Thyroid gland (tissue), 4 donors: ENCODE results near the gene MAN2A2. TPM values are rescaled to one million over a fixed set of nuclear protein-coding genes. Genes with fewer than 3 reads are reported as not detected.

Source experiments
- DNase-seq, 2 donors: peaks; one replicate each; pipeline ENCODE4 v3.0.0-alpha.2; 2019
- H3K27ac ChIP-seq, 3 donors: fragments of 200-600 bp; sonication (generic); 1 replicate in 2 of 3; 2 replicates in 1 of 3; pipeline ENCODE4 v1.5.1; 2016 to 2019; ENCODE audit warnings: mild to moderate bottlenecking in 1 of 3, moderate library complexity in 1 of 3
- H3K27me3 ChIP-seq: fragments of 200-600 bp; sonication (generic); one replicate; pipeline ENCODE4 v1.5.1; 2019
- H3K36me3 ChIP-seq, 2 donors: fragments of 200-600 bp; sonication (generic); one replicate each; pipeline ENCODE4 v1.5.1; 2016 to 2019
- H3K4me1 ChIP-seq, 2 donors: fragments of 200-600 bp; sonication (generic); one replicate each; pipeline ENCODE4 v1.5.1; 2017 to 2019
- H3K4me3 ChIP-seq, 3 donors: fragments of 200-600 bp; sonication (generic); replicated peaks in 1 of 3; 1 replicate in 2 of 3; 2 replicates in 1 of 3; pipeline ENCODE4 v1.5.1; 2016; ENCODE audit warnings: mild to moderate bottlenecking in 1 of 3
- H3K9me3 ChIP-seq: fragments of 200-600 bp; sonication (generic); one replicate; pipeline ENCODE4 v1.5.1; 2017
- POLR2A ChIP-seq, 2 donors: fragments of 450-650 bp; IDR thresholded peaks; one replicate each; pipeline ENCODE4 v1.6.1; 2017; ENCODE audit warnings: antibody characterized with exemption in 2 of 2, mild to moderate bottlenecking in 2 of 2, moderate library complexity in 1 of 2
- WGBS, 2 donors: methylation state at CpG; one replicate each; pipeline ENCODE4 v1.1.5; 2017; 5-methylcytosine and 5-hydroxymethylcytosine counted together
- intact Hi-C: fragments of 100-400 bp; cut with DNase I; formaldehyde crosslinking; loops from one replicate; pipeline ENCODE4 v1.15.1; 2023
- total RNA-seq, 4 donors: library from RNA; depleted of rRNA; stranded (reverse); fragments of >200 nt; gene quantifications; one replicate each; pipeline ENCODE4 v1.2.3, GENCODE V29; 2016
- TF ChIP-seq, protein P1 (sequence below), 6 experiments: fragments of 200-600 bp in 3 of 6; fragments of 450-650 bp in 3 of 6; sonication (generic) in 3 of 6; IDR thresholded peaks; one replicate each; pipeline ENCODE4 v1.5.1; 2016 to 2019; ENCODE audit warnings: antibody characterized with exemption in 6 of 6, mild to moderate bottlenecking in 2 of 6, inconsistent platforms in 1 of 6, moderate library complexity in 1 of 6

The MAN2A2 gene
- total RNA-seq, 4 donors from 2014 or later = 30.1 to 129 (median 58.9) TPM

DNA sequence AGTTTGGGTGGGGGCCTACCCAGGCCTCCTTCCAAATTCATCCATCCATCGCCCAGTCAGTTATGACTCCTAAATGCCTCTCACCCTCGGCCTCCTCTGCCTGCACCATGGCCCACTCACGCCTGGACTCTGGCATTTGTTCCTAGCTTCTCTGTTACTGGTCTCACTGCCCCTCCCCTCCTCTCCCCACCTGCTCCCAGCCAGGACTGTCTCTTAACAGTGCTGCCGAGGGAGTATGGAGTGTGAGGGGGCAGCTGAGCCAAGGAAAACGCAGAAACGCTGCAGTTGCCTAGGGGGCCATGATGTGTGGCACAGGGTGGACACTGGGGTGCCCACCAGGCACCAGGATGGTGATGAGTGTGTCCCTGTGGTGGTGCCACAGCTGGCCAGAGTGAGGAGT lies 54.7 kb downstream of the MAN2A2 start:
- H3K27me3 ChIP-seq = no peaks in the 10 kb centered on the region
- TF ChIP-seq, protein P1, sequence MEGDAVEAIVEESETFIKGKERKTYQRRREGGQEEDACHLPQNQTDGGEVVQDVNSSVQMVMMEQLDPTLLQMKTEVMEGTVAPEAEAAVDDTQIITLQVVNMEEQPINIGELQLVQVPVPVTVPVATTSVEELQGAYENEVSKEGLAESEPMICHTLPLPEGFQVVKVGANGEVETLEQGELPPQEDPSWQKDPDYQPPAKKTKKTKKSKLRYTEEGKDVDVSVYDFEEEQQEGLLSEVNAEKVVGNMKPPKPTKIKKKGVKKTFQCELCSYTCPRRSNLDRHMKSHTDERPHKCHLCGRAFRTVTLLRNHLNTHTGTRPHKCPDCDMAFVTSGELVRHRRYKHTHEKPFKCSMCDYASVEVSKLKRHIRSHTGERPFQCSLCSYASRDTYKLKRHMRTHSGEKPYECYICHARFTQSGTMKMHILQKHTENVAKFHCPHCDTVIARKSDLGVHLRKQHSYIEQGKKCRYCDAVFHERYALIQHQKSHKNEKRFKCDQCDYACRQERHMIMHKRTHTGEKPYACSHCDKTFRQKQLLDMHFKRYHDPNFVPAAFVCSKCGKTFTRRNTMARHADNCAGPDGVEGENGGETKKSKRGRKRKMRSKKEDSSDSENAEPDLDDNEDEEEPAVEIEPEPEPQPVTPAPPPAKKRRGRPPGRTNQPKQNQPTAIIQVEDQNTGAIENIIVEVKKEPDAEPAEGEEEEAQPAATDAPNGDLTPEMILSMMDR (IDR thresholded peaks at IDR 0.05) = no peak
- TF ChIP-seq POLR2A (IDR thresholded peaks at IDR 0.05) = no peak
- H3K9me3 ChIP-seq = no peaks in the 10 kb centered on the region
- no peak overlapping the region for H3K4me3 ChIP-seq
- peaks cover 3 to 11% of the 10 kb centered on the region in 2 donors for H3K36me3 ChIP-seq
- H3K4me1 ChIP-seq = peaks cover 21 to 22% of the 10 kb centered on the region in 2 donors
- H3K27ac ChIP-seq = no peak overlapping the region
- WGBS, 2 donors = 59 to 83% methylated on average over 6 of the region's 6 CpGs
- no peak for DNase-seq
- intact Hi-C loops = loop anchor here (5.0 kb wide), 2 partner anchors 95 to 315 kb away; no protein-coding TSS in a partner anchor

DNA sequence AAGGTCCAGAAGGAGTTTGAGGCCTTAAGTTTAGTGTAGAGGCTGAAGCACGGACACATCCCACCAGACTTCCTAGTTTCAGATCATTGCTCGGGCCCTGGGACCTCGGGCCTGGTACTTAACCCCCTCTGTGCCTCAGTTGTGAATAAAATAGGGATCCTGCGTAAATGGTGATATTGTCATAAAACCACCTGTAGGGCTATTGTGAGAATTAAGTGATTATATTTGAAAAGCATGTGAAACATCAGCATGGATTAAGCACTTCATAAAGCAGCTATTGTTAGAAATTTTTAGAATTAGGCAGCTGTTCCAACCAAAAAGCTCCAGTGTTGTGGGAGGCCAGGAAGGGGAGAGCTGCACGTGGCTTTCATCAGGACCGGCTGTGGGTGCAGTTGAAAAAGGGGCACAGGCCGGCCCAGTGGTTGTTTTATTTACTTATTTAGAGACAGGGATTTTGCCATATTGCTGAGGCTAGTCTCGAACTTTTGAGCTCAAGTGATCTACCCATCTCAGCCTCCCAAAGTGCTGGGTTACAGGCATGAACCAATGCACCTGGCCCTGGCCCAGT lies 56.0 kb downstream of the MAN2A2 start:
- H3K36me3 ChIP-seq = peaks cover 3 to 11% of the 10 kb centered on the region in 2 donors
- 83 to 89% methylated on average over 8 of the region's 8 CpGs for WGBS, 2 donors
- H3K4me3 ChIP-seq = no peak overlapping the region
- no peaks in the 10 kb centered on the region for H3K27me3 ChIP-seq
- no peak overlapping the region for H3K27ac ChIP-seq
- no peaks in the 10 kb centered on the region for H3K9me3 ChIP-seq
- peaks cover 21 to 22% of the 10 kb centered on the region in 2 donors for H3K4me1 ChIP-seq
- no peak for TF ChIP-seq POLR2A (IDR thresholded peaks at IDR 0.05)
- TF ChIP-seq, protein P1 (IDR thresholded peaks at IDR 0.05) = no peak
- intact Hi-C loops = loop anchor here (5.0 kb wide), 2 partner anchors 93 to 313 kb away; no protein-coding TSS in a partner anchor
- no peak for DNase-seq

DNA sequence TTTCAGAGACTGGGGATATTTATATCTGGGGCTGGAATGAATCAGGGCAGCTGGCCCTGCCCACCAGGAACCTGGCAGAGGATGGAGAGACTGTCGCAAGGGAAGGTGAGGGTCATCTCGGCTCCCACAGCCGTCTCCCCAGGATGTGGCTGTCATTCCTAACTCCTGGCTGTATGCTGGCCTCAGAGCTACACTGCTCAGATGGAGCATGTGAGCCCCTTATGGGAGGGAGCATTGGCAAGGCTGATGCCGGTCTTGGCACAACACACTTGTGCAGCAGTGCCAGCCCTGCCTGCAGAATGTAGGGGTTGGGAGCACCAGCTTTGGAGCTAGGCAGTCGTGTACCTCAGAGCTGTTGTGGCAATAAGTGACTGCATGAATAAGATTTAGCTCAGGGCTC lies 56.8 kb downstream of the MAN2A2 start:
- WGBS, 2 donors = 92% methylated on average over 3 of the region's 5 CpGs; no CpG with 5 or more reads in 1 of the 2 donors
- H3K36me3 ChIP-seq = peaks cover 3 to 11% of the 10 kb centered on the region in 2 donors
- H3K4me1 ChIP-seq = peaks cover 21 to 22% of the 10 kb centered on the region in 2 donors
- no peak overlapping the region for H3K4me3 ChIP-seq
- no peaks in the 10 kb centered on the region for H3K9me3 ChIP-seq
- H3K27me3 ChIP-seq = no peaks in the 10 kb centered on the region
- intact Hi-C loops = loop anchor here (5.0 kb wide), 2 partner anchors 92 to 312 kb away; no protein-coding TSS in a partner anchor
- H3K27ac ChIP-seq = no peak overlapping the region
- no peak for DNase-seq
- TF ChIP-seq POLR2A (IDR thresholded peaks at IDR 0.05) = no peak
- TF ChIP-seq, protein P1 (IDR thresholded peaks at IDR 0.05) = no peak

DNA sequence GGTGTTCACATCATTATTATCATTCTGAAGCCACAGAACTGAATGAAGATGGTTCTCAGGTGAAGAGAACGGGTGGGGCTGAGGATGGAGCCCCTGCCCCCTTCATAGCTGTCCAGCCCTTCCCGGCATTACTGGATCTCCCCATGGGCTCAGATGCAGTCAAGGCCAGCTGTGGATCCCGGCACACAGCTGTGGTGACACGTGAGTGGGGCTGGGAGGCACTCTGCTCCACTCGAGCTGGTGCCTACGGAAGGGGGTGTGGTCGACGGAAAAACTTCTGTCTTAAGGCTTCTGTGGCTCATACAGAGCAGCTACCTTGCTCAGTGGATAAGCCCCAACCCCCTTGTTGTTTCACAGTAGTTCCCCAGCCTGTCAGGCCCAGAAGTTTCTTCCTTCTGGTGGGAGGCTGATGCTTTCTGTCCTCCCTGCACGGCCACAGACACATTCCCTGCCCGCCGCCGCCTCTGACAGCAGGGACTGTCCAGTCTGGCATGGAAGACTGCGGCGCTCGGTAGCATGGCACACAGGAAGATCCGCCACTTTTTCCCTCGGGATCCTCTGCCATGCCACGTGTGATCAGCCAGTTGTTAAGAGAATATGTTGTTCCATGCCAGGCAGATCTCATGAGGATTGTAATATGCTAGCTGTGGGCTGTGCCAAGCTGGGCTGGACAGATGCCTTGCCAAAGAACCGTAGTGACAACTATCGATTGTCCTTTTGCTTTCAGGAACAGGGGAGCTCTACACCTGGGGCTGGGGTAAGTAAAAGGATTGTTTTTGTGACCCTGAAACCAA lies 57.4 kb downstream of the MAN2A2 start:
- no peak for TF ChIP-seq POLR2A (IDR thresholded peaks at IDR 0.05)
- TF ChIP-seq, protein P1 (IDR thresholded peaks at IDR 0.05) = no peak
- Histone ChIP-seq H3K27ac (no peak overlapping the region), H3K9me3 (no peaks in the 10 kb centered on the region), H3K27me3 (no peaks in the 10 kb centered on the region), H3K4me3 (no peak overlapping the region), H3K36me3 (peaks cover 3 to 11% of the 10 kb centered on the region in 2 donors), H3K4me1 (peaks cover 16 to 19% of the 10 kb centered on the region in 2 donors)
- DNase-seq = no peak
- 87 to 93% methylated on average over 19 to 20 of the region's 20 CpGs for WGBS, 2 donors
- intact Hi-C loops = no loop called here

DNA sequence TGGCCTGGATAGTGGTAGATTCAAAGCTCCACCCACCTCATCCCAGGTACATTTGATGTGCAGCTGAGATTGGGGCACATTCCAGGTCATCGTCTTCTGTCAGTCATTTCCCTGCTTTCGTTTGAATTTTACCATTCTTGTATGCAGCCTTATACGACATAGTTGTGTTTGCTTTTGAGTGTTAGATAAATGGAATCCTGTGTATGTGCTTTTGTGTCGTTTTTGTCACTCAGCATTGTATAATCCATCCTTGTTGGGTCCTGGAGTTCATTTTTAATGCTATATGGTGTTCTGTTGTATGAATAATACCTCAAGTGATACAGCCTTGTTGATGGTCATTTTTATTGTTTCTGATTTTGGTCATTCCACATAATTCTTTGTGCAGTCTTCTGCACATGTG lies 58.9 kb downstream of the MAN2A2 start:
- intact Hi-C loops = no loop called here
- DNase-seq = no peak
- Histone ChIP-seq H3K36me3 (peaks cover 3 to 11% of the 10 kb centered on the region in 2 donors), H3K4me1 (peaks cover 7 to 9% of the 10 kb centered on the region in 2 donors), H3K27me3 (no peaks in the 10 kb centered on the region), H3K9me3 (no peaks in the 10 kb centered on the region), H3K27ac (no peak overlapping the region), H3K4me3 (no peak overlapping the region)
- WGBS, 2 donors = 89 to 97% methylated on average over 4 of the region's 4 CpGs
- no peak for TF ChIP-seq POLR2A (IDR thresholded peaks at IDR 0.05)
- TF ChIP-seq, protein P1 (IDR thresholded peaks at IDR 0.05) = no peak
